Urinary bladder (tissue), 4 donors: Measurements from ENCODE around the gene ARHGEF25. TPM values are rescaled to one million over a fixed set of nuclear protein-coding genes. Genes with fewer than 3 reads are reported as not detected.
"Not testable (repeated sequence)": the region's sequence is repeated elsewhere in the genome, so short reads cannot be mapped to it uniquely, and the experiment has no call there.

Experiments
- DNase-seq: peaks from one replicate; pipeline ENCODE4 v3.0.0-alpha.2; 2015; ENCODE audit errors: extremely low spot score
- H3K27ac ChIP-seq: one replicate; pipeline ENCODE4 v1.5.1; 2013; ENCODE audit warnings: low read depth, mild to moderate bottlenecking, moderate library complexity
- H3K36me3 ChIP-seq: one replicate; pipeline ENCODE4 v1.6.1; 2013; ENCODE audit warnings: mild to moderate bottlenecking, moderate library complexity; ENCODE audit not compliant: insufficient read depth
- H3K4me1 ChIP-seq: one replicate; pipeline ENCODE4 v1.6.1; 2013; ENCODE audit warnings: mild to moderate bottlenecking, moderate library complexity; ENCODE audit not compliant: insufficient read depth
- H3K4me3 ChIP-seq: one replicate; pipeline ENCODE4 v1.5.1; 2013; ENCODE audit warnings: low read depth, low read length
- WGBS: extraction: QIAGEN DNeasy Blood & Tissue Kit; methylation state at CpG from one replicate; pipeline ENCODE4 v1.1.7; 2013; 5-methylcytosine and 5-hydroxymethylcytosine counted together
- polyA plus RNA-seq: library from polyadenylated mRNA; stranded (reverse); fragments of 200-250 nt; gene quantifications from one replicate; pipeline ENCODE4 v1.2.3, GENCODE V29; 2013
- total RNA-seq: library from RNA; depleted of rRNA; stranded (reverse); fragments of >200 nt; gene quantifications from one replicate; pipeline ENCODE4 v1.2.3, GENCODE V29; 2014
- donor health status: healthy with polysubstance abuse.
- donor health status: healthy.

Gene ARHGEF25
- total and polyA plus RNA-seq, 2 donors: 64.1 to 158 TPM

- DNase-seq: no peak
- 90% methylated on average over 3 of the region's 3 CpGs for WGBS
Observed at GRCh38 chr12:57638096-57638495, 26.9 kb downstream of the ARHGEF25 start.

GRCh38 chr12:57640175-57641042 lies 29.2 kb downstream of the ARHGEF25 start:
- H3K27ac ChIP-seq: no peak overlapping the region
- H3K4me3 ChIP-seq: no peak overlapping the region
- no peak for DNase-seq
- 30% methylated on average over 7 of the region's 7 CpGs for WGBS
- H3K4me1 ChIP-seq: no peaks in the 10 kb centered on the region
- H3K36me3 ChIP-seq: no peaks in the 10 kb centered on the region

More at GRCh38 chr12:57638096-57638495, 26.9 kb downstream of the ARHGEF25 start:
- no peaks in the 10 kb centered on the region for H3K4me1 ChIP-seq
- no peaks in the 10 kb centered on the region for H3K36me3 ChIP-seq
- no peak overlapping the region for H3K4me3 ChIP-seq
- H3K27ac ChIP-seq: no peak overlapping the region

DNA sequence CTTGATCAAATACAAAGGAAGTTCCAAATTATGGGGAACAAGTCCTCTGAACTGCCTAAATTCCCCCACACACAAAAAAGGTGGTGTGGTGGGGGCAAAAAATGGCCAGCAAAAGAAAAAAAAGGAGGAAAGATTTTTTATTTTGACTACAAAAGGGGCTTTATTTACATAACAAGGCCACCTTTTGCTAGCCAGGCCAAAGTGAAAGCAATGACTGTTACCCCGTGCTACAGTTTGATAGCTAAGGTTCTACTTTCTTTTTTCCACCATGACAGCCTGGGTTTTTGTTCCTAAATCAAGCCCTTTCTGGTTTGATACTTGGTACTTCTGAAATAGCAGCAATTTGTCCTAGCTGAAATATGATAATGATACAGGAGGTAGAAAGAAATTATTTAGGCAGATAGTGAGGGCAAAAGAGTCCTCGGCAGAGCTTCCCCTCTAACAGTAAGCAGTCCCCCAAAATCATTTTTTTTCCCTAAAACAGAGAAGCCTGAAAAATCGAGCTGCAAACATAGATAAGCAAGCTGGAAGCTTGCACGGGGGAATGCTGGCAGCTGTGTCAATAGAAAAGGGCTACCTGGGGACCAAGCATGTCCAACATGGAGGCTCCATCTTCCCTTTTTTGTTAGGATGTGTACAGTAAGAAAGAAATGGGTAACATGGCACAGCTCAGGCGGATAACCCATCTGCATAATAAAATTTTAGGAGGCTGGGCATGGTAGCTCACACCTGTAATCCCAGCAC lies 30.6 kb downstream of the ARHGEF25 start:
- Histone ChIP-seq H3K4me3 (no peak overlapping the region), H3K27ac (no peak overlapping the region), H3K4me1 (no peaks in the 10 kb centered on the region), H3K36me3 (no peaks in the 10 kb centered on the region)
- WGBS: 61% methylated on average over 5 of the region's 5 CpGs
- DNase-seq: no peak

GRCh38 chr12:57645990-57646658 lies 34.9 kb downstream of the ARHGEF25 start:
- WGBS: 71% methylated on average over 13 of the region's 13 CpGs
- H3K4me3 ChIP-seq, H3K36me3 ChIP-seq, H3K27ac ChIP-seq, H3K4me1 ChIP-seq, DNase-seq: not testable (repeated sequence)

- H3K4me3 ChIP-seq, DNase-seq, H3K27ac ChIP-seq, H3K36me3 ChIP-seq, H3K4me1 ChIP-seq: not testable (repeated sequence)
- 89% methylated on average over 10 of the region's 15 CpGs for WGBS
Observed at GRCh38 chr12:57646659-57647049, 35.4 kb downstream of the ARHGEF25 start.

DNA sequence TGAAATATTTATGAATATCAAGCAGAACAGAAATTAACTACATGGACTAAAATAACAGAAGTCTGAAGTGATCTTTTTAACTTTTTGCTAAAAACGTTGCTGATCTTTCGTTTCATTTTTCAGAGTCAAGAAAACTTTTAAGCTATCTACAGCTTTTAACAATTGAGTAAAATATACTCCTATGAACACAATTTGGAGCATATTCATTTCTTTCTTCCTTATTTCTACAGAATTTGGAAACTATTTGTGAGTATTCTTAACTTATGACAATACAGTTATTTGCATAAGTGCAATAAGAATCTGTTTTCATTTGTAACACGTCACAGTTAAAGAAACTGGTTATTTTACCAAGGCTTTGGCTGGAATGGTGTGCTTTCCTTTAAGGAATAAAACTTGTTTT lies 42.8 kb downstream of the ARHGEF25 start:
- H3K4me3 ChIP-seq: no peak overlapping the region
- WGBS: 60% methylated on average over 3 of the region's 3 CpGs

DNA sequence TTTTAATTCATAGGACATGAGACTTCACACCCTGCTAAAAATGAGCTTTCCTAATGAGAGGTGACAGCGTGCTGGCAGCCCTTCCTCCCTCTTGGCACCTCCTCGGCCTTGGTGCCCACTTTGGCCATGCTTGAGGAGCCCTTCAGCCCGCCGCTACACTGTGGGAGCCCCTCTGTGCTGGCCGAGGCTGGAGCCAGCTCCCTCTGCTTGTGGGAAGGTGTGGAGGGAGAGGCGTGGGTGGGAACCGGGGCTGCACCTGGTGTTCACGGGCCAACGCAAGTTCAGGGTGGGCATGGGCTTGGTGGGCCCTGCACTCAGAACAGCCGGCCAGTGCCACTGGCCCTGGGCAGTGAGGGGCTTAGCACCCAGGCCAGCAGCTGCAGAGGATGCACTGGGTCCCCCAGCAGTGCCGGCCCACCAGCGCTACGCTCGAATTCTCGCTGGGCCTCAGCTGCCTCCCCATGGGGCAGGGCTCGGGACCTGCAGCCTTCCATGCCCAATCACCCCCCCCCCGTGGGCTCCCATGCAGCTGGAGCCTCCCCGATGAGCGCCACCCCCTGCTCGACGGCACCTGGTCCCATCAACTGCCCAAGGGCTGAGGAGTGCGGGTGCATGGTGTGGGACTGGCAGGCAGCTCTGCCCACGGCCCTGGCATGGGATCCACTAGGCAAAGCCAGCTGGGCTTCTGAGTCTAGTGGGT lies 44.5 kb downstream of the ARHGEF25 start:
- no peak for DNase-seq
- no peak overlapping the region for H3K4me3 ChIP-seq
- no peaks in the 10 kb centered on the region for H3K4me1 ChIP-seq
- H3K27ac ChIP-seq: no peak overlapping the region
- 84% methylated on average over 23 of the region's 23 CpGs for WGBS
- no peaks in the 10 kb centered on the region for H3K36me3 ChIP-seq

More for the DNA sequence above, 42.8 kb downstream of the ARHGEF25 start:
- Histone ChIP-seq H3K36me3 (no peaks in the 10 kb centered on the region), H3K27ac (no peak overlapping the region), H3K4me1 (no peaks in the 10 kb centered on the region)
- DNase-seq: no peak

DNA sequence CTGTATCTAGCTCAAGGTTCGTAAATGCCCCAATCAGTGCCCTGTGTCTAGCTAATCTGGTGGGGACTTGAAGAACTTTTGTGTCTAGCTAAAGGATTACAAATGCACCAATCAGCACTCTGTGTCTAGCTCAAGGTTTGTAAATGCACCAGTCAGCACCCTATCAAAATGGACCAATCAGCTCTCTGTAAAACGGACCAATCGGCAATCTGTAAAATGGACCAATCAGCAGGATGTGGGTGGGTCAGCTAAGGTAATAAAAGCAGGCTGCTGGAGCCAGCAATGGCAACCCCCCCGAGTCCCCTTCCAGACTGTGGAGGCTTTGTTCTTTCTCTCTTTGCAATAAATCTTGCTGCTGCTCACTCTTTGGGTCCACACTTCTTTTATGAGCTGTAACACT lies 45.2 kb downstream of the ARHGEF25 start:
- WGBS: 77% methylated on average over 4 of the region's 4 CpGs
- not testable (repeated sequence) for H3K27ac ChIP-seq, H3K4me3 ChIP-seq, H3K4me1 ChIP-seq, DNase-seq, H3K36me3 ChIP-seq

- Histone ChIP-seq H3K4me1 (no peaks in the 10 kb centered on the region), H3K27ac (no peak overlapping the region), H3K36me3 (no peaks in the 10 kb centered on the region), H3K4me3 (no peak overlapping the region)
- DNase-seq: no peak
- WGBS: 55% methylated on average over 3 of the region's 3 CpGs
Observed at GRCh38 chr12:57657744-57658143, 46.5 kb downstream of the ARHGEF25 start.

- Histone ChIP-seq H3K4me3 (no peak overlapping the region), H3K4me1 (no peaks in the 10 kb centered on the region), H3K27ac (no peak overlapping the region), H3K36me3 (no peaks in the 10 kb centered on the region)
- DNase-seq: no peak
- WGBS: 32% methylated on average over 3 of the region's 3 CpGs
Observed at GRCh38 chr12:57658890-57659289, 47.7 kb downstream of the ARHGEF25 start.

- Histone ChIP-seq H3K4me3 (no peak overlapping the region), H3K27ac (no peak overlapping the region), H3K36me3 (no peaks in the 10 kb centered on the region), H3K4me1 (no peaks in the 10 kb centered on the region)
- DNase-seq: no peak
- 87% methylated on average over 4 of the region's 4 CpGs for whole genome bisulfite sequencing
Observed at GRCh38 chr12:57661376-57661775, 50.1 kb downstream of the ARHGEF25 start.

DNA sequence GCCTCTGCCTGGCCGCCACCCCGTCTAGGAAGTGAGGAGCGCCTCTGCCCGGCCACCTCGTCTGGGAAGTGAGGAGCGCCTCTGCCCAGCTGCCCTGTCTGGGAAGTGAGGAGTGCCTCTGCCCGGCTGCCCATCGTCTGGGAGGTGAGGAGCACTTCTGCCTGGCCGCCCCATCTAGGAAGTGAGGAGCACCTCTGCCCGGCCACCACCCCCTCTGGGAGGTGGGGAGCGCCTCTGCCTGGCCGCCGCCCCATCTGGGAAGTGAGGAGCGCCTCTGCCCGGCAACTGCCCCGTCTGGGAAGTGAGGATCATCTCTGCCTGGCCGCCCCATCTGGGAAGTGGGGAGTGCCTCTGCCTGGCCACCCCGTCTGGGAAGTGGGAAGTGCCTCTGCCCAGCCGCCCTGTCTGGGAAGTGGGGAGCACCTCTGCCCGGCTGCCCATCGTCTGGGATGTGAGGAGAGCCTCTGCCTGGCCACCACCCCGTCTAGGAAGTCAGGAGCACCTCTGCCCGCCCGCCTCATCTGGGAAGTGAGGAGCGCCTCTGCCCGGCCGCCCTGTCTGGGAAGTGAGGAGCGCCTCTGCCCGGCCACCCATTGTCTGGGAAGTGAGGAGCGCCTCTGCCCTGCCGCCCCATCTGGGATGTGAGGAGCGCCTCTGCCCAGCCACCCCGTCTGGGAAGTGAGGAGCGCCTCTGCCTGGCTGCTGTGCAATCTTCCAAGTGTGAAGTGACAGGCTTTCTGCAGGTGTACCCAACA lies 54.0 kb downstream of the ARHGEF25 start:
- not testable (repeated sequence) for H3K36me3 ChIP-seq, DNase-seq, H3K27ac ChIP-seq, H3K4me3 ChIP-seq, H3K4me1 ChIP-seq
- WGBS: 88% methylated on average over 34 of the region's 34 CpGs
